ENCODE data around the gene HIP1. TPM values are rescaled to one million over a fixed set of nuclear protein-coding genes. Genes with fewer than 3 reads are reported as not detected.

Gene HIP1
- total and polyA plus RNA-seq, 9 of the 15 experiments (the other 6 are each of a cell fraction or from before 2014, with no cell fraction given) = 2.4 to 13.7 (median 9.5) TPM

DNA sequence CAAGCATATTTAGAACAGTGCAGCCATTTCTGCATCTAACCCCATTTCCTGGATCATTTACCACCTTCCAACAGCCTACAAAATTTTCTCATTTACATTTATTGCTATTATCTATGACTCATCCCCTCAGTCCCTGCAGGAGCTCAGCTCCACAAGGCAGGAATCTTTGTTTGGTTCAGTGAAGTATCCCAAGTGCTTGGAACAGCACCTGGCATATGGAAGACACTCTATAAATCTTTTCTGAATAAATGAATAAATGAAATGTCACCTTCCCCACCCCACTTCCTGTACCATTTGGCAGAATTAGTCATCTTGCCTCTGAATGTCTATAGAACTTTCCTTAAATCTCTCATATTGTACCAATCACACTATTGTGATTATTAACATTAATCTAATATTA, 110.7 kb downstream of the HIP1 start (continued):
- no peak for TF ChIP-seq ZC3H8 (IDR thresholded peaks at IDR 0.05)
- TF ChIP-seq SIN3A (IDR thresholded peaks at IDR 0.05; ENCODE audit: borderline replicate concordance in 2 of 2, control insufficient read depth in 1 of 2, low read depth in 2 of 2, low read length in 2 of 2) = no peak
- no peak for TF ChIP-seq CHD1 (IDR thresholded peaks at IDR 0.05; ENCODE audit: low read length)
- TF ChIP-seq, protein P1, sequence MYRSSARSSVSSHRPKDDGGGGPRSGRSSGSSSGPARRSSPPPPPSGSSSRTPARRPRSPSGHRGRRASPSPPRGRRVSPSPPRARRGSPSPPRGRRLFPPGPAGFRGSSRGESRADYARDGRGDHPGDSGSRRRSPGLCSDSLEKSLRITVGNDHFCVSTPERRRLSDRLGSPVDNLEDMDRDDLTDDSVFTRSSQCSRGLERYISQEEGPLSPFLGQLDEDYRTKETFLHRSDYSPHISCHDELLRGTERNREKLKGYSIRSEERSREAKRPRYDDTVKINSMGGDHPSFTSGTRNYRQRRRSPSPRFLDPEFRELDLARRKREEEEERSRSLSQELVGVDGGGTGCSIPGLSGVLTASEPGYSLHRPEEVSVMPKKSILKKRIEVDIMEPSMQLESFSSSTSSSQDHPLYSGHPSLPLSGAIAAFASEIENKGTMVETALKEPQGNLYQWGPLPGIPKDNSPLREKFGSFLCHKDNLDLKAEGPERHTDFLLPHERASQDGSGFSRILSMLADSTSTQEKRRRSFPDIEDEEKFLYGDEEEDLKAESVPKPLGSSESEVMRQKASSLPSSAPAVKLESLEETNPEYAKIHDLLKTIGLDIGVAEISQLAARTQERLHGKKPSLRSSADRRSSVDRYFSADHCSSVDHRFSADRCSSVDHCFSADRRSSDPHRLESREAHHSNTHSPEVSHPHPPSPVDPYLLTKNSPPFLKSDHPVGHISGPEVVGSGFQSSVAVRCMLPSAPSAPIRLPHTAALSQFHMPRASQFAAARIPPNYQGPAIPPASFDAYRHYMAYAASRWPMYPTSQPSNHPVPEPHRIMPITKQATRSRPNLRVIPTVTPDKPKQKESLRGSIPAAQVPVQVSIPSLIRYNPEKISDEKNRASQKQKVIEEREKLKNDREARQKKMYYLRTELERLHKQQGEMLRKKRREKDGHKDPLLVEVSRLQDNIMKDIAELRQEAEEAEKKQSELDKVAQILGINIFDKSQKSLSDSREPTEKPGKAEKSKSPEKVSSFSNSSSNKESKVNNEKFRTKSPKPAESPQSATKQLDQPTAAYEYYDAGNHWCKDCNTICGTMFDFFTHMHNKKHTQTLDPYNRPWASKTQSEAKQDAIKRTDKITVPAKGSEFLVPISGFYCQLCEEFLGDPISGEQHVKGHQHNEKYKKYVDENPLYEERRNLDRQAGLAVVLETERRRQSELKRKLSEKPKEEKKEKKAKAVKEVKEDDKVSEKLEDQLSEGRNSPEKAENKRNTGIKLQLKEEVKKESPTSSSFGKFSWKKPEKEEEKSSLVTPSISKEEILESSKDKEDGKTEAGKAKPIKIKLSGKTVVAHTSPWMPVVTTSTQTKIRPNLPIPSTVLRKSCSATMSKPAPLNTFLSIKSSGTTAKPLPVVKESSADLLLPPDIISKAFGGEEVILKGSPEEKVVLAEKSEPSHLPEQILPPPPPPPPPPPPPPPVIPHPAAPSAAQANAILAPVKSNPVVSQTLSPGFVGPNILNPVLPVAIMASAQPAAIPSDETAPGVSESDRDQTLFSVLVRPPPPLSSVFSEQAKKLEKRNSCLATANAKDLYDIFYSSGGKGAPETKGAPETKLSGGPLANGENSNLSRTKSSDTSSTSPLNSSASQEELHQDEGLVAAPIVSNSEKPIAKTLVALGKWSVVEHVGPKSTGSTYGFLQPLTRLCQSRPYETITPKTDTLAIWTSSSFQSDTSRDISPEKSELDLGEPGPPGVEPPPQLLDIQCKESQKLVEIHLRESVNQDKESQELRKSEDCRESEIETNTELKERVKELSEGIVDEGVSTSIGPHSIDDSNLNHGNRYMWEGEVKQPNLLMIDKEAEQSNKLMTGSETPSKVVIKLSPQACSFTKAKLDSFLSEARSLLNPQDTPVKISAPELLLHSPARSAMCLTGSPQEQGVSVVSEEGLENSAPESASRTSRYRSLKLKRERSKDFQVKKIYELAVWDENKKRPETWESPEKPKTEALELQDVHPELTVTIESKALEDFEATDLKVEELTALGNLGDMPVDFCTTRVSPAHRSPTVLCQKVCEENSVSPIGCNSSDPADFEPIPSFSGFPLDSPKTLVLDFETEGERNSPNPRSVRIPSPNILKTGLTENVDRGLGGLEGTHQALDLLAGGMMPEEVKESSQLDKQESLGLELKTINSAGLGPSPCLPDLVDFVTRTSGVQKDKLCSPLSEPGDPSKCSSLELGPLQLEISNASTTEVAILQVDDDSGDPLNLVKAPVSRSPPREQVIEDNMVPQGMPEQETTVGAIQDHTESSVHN (IDR thresholded peaks at IDR 0.05; ENCODE audit: borderline replicate concordance in 1 of 2, low read depth in 1 of 2) = no peak
- TF ChIP-seq NELFE (IDR thresholded peaks at IDR 0.05; ENCODE audit: insufficient read depth, insufficient read length) = no peak
- TF ChIP-seq ZNF41 (CRISPR knock-in tag; conservative IDR thresholded peaks at IDR 0.05) = no peak
- TF ChIP-seq CBX1 (IDR thresholded peaks at IDR 0.05; ENCODE audit: low read depth) = no peak; the same call in none of the 2 replicates
- no peak for TF ChIP-seq ZNF224 (CRISPR knock-in tag; IDR thresholded peaks at IDR 0.05)
- no peak for TF ChIP-seq ARID1B (IDR thresholded peaks at IDR 0.05)
- no peak for TF ChIP-seq NR2F6 (CRISPR knock-in tag; IDR thresholded peaks at IDR 0.05)
- TF ChIP-seq U2AF1 (optimal IDR thresholded peaks at IDR 0.05; ENCODE audit: low read depth, low read length) = no peak
- TF ChIP-seq SMARCC2 (IDR thresholded peaks at IDR 0.05; ENCODE audit: low read depth) = no peak
- TF ChIP-seq ADNP (tag; IDR thresholded peaks at IDR 0.05) = peak; percentile 92
- no peak for TF ChIP-seq CTBP1 (IDR thresholded peaks at IDR 0.05; ENCODE audit: borderline replicate concordance)
- no peak for TF ChIP-seq POLR3G (IDR thresholded peaks at IDR 0.05; ENCODE audit: extremely low read depth, insufficient read length, insufficient replicate concordance)
- no peak for TF ChIP-seq KDM4B (IDR thresholded peaks at IDR 0.05; ENCODE audit: borderline replicate concordance in 2 of 2, low read depth in 1 of 2)
- TF ChIP-seq POU5F1 (IDR thresholded peaks at IDR 0.05; ENCODE audit: borderline replicate concordance, low read depth, low read length, partially characterized antibody) = no peak
- TF ChIP-seq HDAC3 (IDR thresholded peaks at IDR 0.05; ENCODE audit: borderline replicate concordance, partially characterized antibody) = no peak
- TF ChIP-seq RCOR1 (IDR thresholded peaks at IDR 0.05; ENCODE audit: borderline replicate concordance in 1 of 2, low read depth in 2 of 2, low read length in 2 of 2) = 0 out of 4 replicates have a peak, but pooled peaks of 1 of the 2 experiments have one; percentile 24
- no peak for TF ChIP-seq FIP1L1 (IDR thresholded peaks at IDR 0.05; ENCODE audit: low read depth, low read length, poor library complexity, severe bottlenecking)
- no peak for TF ChIP-seq NCOR1 (IDR thresholded peaks at IDR 0.05)
- TF ChIP-seq KLF6 (CRISPR knock-in tag; IDR thresholded peaks at IDR 0.05; ENCODE audit: borderline replicate concordance) = no peak
